ENCODE results near the gene HOXD13. TPM values are rescaled to one million over a fixed set of nuclear protein-coding genes. Genes with fewer than 3 reads are reported as not detected.

The HOXD13 gene
- total RNA-seq, 1 experiment from 2014 or later: 0.36 TPM

DNA sequence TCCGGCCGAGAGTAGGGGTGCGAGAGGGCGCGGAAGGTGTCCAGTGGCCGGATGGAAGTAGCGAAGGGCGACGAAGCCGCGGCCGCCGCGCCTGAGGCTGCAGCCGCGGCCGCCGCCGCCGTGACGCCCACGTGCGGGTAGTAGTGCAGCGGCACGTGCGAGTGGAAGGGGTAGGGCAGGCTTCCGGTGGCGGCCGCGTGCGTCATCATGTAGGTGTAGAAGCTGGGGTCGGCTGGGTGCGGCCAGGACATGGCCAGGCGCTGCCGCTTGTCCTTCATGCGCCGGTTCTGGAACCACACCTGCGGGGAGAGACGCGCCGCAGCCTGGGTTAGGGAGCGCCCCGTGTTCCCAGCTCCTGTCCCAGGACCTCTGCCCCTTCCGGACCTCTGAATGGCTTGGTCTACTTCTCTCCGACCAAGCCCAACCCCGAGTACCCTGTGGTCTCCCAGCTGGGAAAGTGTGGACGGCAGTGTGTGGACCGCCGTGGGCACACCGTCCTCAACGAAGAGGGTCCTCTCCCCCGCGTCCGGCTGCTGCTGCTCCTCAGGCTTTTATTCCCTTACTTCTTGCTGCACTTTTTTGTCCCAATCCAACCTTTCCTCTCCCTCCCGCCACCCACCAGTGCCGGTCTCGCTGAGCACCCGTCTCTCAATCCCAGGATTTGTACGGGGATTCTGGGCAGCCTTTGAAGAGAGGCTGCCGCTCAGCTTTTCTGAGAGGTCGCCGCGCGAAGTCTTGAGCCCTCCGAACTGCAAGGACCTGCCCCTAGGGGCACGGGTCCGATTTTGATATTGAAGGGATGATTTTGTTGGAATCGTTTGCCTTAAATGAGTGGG is 11.8 kb upstream of the HOXD13 start:
- POLR2A ChIA-PET (ENCODE audit: unreplicated experiment): no interaction called here
- CTCF ChIA-PET: no interaction called here
- no peak overlapping the region for H3K27ac ChIP-seq (ENCODE audit: low read length)
- no peaks in the 10 kb centered on the region for H3K79me2 ChIP-seq (ENCODE audit: low read length)
- H3F3A ChIP-seq (ENCODE audit: low read length, unreplicated experiment): no peaks in the 10 kb centered on the region
- H3K4me1 ChIP-seq (ENCODE audit: insufficient read depth, low read length): 0 out of 2 replicates have a peak, but pooled peaks cover under 1% of the 10 kb centered on the region
- peaks cover 51% of the 10 kb centered on the region for H3K27me3 ChIP-seq (ENCODE audit: low read length)
- H3K9me3 ChIP-seq (ENCODE audit: low read length): no peaks in the 10 kb centered on the region
- DNase-seq: no peak
- no peaks in the 10 kb centered on the region for H3K36me3 ChIP-seq (ENCODE audit: low read depth, low read length)
- no peak overlapping the region for H3K4me3 ChIP-seq (ENCODE audit: low read length)
- H3K4me2 ChIP-seq (ENCODE audit: low read length): no peak overlapping the region
- ATAC-seq: no peak
- BruUV-seq (replicated peaks): no TSS peak
- TF ChIP-seq, protein P1, sequence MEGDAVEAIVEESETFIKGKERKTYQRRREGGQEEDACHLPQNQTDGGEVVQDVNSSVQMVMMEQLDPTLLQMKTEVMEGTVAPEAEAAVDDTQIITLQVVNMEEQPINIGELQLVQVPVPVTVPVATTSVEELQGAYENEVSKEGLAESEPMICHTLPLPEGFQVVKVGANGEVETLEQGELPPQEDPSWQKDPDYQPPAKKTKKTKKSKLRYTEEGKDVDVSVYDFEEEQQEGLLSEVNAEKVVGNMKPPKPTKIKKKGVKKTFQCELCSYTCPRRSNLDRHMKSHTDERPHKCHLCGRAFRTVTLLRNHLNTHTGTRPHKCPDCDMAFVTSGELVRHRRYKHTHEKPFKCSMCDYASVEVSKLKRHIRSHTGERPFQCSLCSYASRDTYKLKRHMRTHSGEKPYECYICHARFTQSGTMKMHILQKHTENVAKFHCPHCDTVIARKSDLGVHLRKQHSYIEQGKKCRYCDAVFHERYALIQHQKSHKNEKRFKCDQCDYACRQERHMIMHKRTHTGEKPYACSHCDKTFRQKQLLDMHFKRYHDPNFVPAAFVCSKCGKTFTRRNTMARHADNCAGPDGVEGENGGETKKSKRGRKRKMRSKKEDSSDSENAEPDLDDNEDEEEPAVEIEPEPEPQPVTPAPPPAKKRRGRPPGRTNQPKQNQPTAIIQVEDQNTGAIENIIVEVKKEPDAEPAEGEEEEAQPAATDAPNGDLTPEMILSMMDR (conservative IDR thresholded peaks at IDR 0.05; ENCODE audit: low read depth, low read length): no peak
- TF ChIP-seq EZH2 (IDR thresholded peaks at IDR 0.05; ENCODE audit: low read length, unreplicated experiment) (no peak), EZH2phosphoT487 (IDR thresholded peaks at IDR 0.05; ENCODE audit: borderline replicate concordance, low read length) (no peak)
- no peak overlapping the region for H3K9ac ChIP-seq (ENCODE audit: low read length)
- no peak overlapping the region for H2AFZ ChIP-seq (ENCODE audit: low read length)
- no peaks in the 10 kb centered on the region for H3K9me2 ChIP-seq (replicated peaks; ENCODE audit: low read length)
- intact Hi-C loops (cut with micrococcal nuclease): no loop called here
- no peaks in the 10 kb centered on the region for H4K20me1 ChIP-seq (ENCODE audit: low read length)

DNA sequence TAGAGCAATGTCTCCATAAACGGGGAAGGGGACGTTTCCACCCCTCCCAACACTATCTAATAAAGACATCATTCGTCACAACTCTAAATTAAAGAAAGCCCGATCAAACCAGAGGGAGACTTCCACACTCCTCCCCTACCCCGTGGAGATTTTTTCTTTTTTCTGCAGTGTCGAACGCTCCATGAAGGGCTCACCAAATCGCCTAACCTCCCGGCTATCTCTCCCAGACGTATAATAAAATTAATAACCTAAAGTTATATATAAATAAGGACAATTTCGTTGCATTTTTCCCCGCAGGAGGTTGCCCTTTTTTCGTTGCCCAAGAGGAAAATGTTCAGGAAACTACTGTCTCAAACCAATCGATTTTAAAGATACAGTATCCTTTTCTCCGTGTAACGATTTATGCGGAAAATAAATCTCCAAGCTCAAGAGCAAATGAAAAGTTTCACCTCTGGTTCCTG is 11.1 kb upstream of the HOXD13 start:
- Histone ChIP-seq H3K4me2 (ENCODE audit: low read length) (no peak overlapping the region), H3K4me3 (ENCODE audit: low read length) (no peak overlapping the region), H3K9ac (ENCODE audit: low read length) (no peak overlapping the region), H3K27me3 (ENCODE audit: low read length) (peaks cover 49% of the 10 kb centered on the region), H3K79me2 (ENCODE audit: low read length) (no peaks in the 10 kb centered on the region), H3K9me3 (ENCODE audit: low read length) (no peaks in the 10 kb centered on the region), H3K4me1 (ENCODE audit: insufficient read depth, low read length) (peaks cover 4% of the 10 kb centered on the region; the same call in 1 of the 2 replicates), H3K27ac (ENCODE audit: low read length) (no peak overlapping the region), H3K9me2 (replicated peaks; ENCODE audit: low read length) (no peaks in the 10 kb centered on the region), H3K36me3 (ENCODE audit: low read depth, low read length) (no peaks in the 10 kb centered on the region), H3F3A (ENCODE audit: low read length, unreplicated experiment) (no peaks in the 10 kb centered on the region), H4K20me1 (ENCODE audit: low read length) (no peaks in the 10 kb centered on the region), H2AFZ (ENCODE audit: low read length) (no peak overlapping the region)
- CTCF ChIA-PET: no interaction called here
- intact Hi-C loops (cut with micrococcal nuclease): no loop called here
- ATAC-seq: no peak
- BruUV-seq (replicated peaks): no TSS peak
- POLR2A ChIA-PET (ENCODE audit: unreplicated experiment): no interaction called here
- DNase-seq: no peak
- TF ChIP-seq EZH2phosphoT487 (IDR thresholded peaks at IDR 0.05; ENCODE audit: borderline replicate concordance, low read length) (no peak), EZH2 (IDR thresholded peaks at IDR 0.05; ENCODE audit: low read length, unreplicated experiment) (no peak)
- TF ChIP-seq, protein P1 (conservative IDR thresholded peaks at IDR 0.05; ENCODE audit: low read depth, low read length): no peak

Measured in PC-3 (cell line).